Stimulated activated CD8-positive, alpha-beta memory T cell treated with anti-CD3 and anti-CD28 coated beads, Interleukin-12 subunit alpha, Interleukin-12 subunit beta, amount 100 ng/mL, for 24 hours (primary cell): ENCODE results near the gene DDI2.
"Not testable (repeated sequence)": the region's sequence is repeated elsewhere in the genome, so short reads cannot be mapped to it uniquely, and the experiment has no call there.

Experiments
- DNase-seq: peaks from one replicate; pipeline ENCODE4 v3.0.0-alpha.2; 2020; ENCODE audit errors: extremely low read depth

Gene DDI2

GRCh38 chr1:15636436-15636835 lies 19.2 kb downstream of the DDI2 start:
- DNase-seq, result no peak

GRCh38 chr1:15637826-15638225 lies 20.6 kb downstream of the DDI2 start:
- DNase-seq, result no peak

GRCh38 chr1:15639262-15639661 lies 22.0 kb downstream of the DDI2 start:
- no peak for DNase-seq

- DNase-seq, result no peak
Observed at GRCh38 chr1:15639931-15640330, 22.7 kb downstream of the DDI2 start.

- no peak for DNase-seq
Observed at GRCh38 chr1:15640667-15641066, 23.4 kb downstream of the DDI2 start.

GRCh38 chr1:15649937-15650336 lies 32.7 kb downstream of the DDI2 start:
- no peak for DNase-seq

- DNase-seq, result no peak
Observed at GRCh38 chr1:15650433-15650832, 33.2 kb downstream of the DDI2 start.

- DNase-seq, result not testable (repeated sequence)
Observed at GRCh38 chr1:15652130-15652529, 34.9 kb downstream of the DDI2 start.

GRCh38 chr1:15654091-15654690 lies 36.9 kb downstream of the DDI2 start:
- no peak for DNase-seq

- DNase-seq, result no peak
Observed at GRCh38 chr1:15656464-15656863, 39.2 kb downstream of the DDI2 start.

- DNase-seq, result no peak
Observed at GRCh38 chr1:15657021-15657420, 39.8 kb downstream of the DDI2 start.

- no peak for DNase-seq
Observed at GRCh38 chr1:15660151-15660550, 42.9 kb downstream of the DDI2 start.

- DNase-seq, result no peak
Observed at GRCh38 chr1:15662477-15662876, 45.2 kb downstream of the DDI2 start.

GRCh38 chr1:15663925-15664324 lies 46.7 kb downstream of the DDI2 start:
- DNase-seq, result no peak

GRCh38 chr1:15667362-15667761 lies 50.1 kb downstream of the DDI2 start:
- no peak for DNase-seq

GRCh38 chr1:15668089-15668754 lies 51.0 kb downstream of the DDI2 start:
- DNase-seq, result no peak

- DNase-seq, result no peak
Observed at GRCh38 chr1:15669074-15669473, 51.8 kb downstream of the DDI2 start.

- DNase-seq, result no peak
Observed at GRCh38 chr1:15669864-15670263, 52.6 kb downstream of the DDI2 start.

- no peak for DNase-seq
Observed at GRCh38 chr1:15671430-15671829, 54.2 kb downstream of the DDI2 start.

- no peak for DNase-seq
Observed at GRCh38 chr1:15674386-15675159, 57.3 kb downstream of the DDI2 start.

GRCh38 chr1:15676010-15676409 lies 58.8 kb downstream of the DDI2 start:
- no peak for DNase-seq

GRCh38 chr1:15676688-15677661 lies 59.7 kb downstream of the DDI2 start:
- DNase-seq, result no peak
